Fibroblast of skin of right biceps (primary cell): Measurements from ENCODE around the gene IFI27L1.
A peak's percentile ranks its signal among the peaks of the same experiment; 100 is the strongest.

ENCODE experiments used
- DNase-seq: peaks from one replicate; pipeline ENCODE4 v3.0.0-alpha.2; 2013

The IFI27L1 gene

DNA sequence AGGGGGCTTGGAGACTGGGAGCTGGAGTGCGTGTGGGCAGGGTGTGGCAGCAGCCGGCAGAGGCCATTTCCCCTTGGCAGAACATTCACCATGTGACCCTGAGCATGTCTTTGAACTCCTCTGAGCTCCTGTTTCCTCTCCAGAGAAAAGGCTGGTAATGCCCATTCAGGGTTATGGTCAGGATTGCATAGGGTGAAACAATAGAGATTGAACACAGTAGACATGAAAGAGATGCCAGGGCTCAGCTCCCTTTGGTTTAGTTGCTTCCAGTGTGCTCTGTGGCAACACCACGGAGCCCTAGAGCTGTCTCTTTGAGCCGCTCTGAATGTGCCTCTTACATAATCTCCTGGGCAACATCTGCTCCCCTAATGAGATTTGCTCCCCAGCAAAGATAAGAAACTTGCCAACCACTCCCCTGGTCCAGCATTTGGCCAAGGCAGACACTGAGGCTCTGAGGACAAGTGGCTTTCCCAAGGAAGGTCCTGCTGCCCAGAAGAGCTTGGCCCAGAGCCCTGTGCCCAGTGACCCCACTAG, 34.0 kb downstream of the IFI27L1 start:
- DNase-seq, result no peak

DNA sequence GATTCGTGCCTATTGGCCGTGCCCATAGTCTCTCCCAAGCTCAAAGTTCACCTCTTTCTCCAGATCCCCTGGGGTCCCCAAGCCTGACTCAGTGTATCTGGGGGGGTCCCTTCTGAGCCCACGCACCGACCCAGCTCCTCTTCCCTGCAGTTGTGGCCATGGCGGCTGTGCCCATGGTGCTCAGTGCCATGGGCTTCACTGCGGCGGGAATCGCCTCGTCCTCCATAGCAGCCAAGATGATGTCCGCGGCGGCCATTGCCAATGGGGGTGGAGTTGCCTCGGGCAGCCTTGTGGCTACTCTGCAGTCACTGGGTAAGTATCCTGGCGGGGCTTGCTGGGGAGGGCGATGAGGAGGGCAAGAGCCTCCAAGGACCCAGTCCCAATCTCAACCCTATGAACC, 34.5 kb downstream of the IFI27L1 start:
- no peak for DNase-seq

DNA sequence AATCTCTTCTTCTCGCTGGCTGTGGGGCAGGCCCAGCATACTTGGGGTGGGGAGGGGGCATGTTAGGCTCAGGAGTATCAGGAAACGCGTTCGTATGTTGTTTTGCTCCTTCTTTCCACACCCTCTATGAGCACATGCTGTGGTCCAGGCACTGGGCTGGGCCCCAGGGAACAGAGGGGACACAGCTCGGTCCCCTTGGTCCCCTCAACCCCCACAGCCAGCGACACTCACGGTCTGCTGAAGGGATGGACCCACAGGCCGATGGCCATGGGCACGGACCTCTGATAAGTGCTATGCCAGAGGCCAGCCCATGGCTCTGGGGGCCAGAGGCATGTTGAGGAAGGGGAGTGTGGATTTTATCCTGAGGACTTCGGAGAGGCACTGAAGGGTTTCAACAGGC, 35.6 kb downstream of the IFI27L1 start:
- DNase-seq, result no peak

DNA sequence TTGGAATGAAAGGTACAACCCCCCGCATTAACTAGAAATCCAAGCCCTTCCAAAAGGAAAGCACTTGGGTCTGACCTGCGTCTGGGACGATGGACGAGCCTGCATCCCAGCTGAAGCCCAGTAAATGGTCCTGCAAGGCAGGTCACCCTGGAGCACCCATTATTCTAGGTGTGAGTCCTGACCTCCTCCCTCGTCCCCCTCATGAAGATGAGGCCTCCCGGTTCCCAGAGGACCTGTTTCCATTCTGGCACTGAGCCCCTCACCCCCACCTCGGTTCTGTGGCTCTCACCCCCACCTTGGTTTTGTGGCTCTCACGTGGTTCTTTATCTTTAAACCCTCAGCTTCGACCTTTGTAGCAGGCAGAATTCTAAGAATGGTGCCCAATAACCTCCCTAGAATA, 36.7 kb downstream of the IFI27L1 start:
- DNase-seq, result no peak

DNA sequence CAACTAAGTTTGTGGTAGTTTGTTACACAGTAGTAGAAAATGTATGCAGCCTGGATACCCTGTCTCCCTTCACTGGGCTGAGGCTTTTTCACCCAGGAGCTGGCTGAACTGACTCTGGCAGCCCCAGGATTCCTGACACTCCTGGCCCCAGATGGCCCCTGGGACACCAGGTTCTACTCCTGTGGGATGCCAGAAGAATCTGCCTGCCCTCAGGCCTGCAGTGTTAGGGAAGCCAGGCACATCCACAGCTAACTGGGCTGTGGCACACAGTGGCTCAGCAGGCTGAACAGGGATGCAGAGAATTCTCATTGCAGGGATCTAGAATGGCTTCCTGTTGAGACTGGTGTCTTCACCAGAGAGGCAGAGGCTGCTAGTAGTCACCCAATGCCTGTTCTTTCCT, 38.0 kb downstream of the IFI27L1 start:
- DNase-seq, result no peak

DNA sequence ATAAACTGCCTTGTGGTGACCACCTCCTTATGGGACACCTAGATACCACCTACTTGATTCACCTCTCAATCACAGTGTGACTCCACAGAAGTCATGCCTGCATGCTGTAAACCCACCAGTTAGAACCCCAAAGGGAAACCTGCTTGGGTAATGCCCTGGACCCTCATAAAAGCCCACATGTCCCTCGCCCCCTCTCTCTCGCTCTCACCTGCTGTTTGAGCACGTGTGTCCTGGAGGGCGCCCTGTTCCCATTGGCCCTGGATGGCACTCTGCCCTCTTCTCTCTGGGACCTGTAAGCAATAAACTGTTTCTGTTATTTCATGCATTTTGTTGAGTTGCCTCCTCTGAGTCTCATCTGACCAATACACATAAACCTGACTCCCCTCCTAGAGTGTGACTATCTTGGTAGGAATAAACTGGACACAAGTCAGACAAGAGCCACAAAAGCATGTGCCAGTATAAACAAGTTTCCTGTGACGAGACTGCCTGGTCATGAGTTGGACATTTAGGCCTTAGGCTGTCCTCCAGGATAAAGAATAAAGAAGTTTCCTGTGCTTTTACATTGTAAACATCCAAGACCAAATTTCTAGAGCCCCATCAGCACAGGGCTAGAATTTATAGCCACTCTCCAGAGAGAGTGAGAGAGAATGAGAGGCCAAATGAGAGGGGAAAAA, 39.7 kb downstream of the IFI27L1 start:
- peak; percentile 39 for DNase-seq

DNA sequence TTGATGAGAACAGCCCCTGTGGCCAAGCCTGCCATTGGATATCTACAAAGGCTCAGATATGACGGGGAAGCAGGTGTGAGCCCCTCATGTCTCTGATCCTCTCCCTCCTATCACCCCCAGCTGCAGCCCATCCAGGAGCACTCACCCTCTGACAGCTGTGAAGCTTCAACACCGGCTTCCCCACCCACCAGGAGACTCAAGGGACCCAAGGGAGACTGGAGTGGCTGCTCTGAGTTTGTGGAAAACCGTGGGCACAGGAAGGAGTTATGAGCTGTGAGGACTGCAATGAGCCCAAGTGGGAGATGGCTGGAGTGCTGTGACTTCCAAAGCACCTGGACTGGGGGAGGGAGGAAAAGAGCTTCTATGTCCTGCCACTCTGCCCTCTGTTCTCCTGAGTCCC, 40.4 kb downstream of the IFI27L1 start:
- no peak for DNase-seq

DNA sequence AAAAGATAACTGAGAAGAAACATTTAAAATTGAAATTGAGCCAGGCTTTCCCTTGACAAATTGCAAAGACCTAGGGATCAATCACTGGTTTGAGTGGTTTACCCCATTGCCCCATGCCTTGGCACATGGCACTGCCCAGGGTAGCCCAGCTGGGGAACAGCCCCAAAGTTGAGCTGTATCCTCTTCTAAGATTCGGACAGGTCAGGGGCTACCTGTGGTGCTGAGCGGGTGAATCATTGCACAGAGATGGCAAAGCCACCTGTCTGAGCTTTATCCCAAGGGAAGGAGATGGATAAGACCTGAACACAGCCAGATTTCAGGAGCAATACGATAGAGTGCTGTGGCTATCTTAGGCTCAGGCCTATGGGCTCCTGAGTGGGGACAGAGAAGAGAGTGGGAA, 41.3 kb downstream of the IFI27L1 start:
- no peak for DNase-seq

DNA sequence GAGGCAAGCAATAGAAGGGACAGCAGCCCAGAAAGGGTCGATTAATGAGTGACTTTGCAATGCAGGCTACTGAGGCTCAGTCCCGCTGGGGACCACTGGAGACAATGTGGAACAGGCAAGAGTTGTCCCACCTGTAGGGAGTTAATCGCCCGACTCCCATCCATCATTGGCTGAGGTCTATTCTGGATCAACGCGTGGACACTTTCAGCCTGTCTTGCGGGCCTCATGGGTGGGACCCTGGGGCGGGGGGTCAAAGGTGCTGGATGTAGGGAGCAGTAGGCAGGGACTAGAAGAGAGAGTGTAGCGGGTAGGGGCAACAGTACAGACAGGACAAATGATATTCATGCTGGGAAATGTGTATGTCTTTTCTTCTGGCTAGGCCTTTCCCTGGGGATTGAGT, 42.2 kb downstream of the IFI27L1 start:
- no peak for DNase-seq

DNA sequence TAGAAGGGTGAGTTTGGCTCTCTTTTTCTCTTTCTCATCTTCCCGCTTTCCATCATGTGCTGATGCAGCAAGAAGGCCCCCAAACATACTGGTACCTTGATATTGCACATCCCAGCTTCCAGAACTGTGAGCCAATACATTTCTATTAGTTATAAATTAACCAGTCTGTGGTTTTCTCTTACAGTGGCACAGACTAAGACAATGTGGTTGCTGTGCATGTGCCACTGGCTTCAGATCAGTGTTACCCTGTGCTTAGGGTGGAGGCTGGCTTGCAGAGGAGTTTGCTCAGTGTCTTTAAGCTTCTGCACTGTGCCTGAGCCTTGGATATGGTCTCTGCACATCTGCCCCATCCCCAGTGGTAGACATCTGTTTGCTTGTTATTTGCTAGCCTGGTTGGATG, 42.8 kb downstream of the IFI27L1 start:
- no peak for DNase-seq

DNA sequence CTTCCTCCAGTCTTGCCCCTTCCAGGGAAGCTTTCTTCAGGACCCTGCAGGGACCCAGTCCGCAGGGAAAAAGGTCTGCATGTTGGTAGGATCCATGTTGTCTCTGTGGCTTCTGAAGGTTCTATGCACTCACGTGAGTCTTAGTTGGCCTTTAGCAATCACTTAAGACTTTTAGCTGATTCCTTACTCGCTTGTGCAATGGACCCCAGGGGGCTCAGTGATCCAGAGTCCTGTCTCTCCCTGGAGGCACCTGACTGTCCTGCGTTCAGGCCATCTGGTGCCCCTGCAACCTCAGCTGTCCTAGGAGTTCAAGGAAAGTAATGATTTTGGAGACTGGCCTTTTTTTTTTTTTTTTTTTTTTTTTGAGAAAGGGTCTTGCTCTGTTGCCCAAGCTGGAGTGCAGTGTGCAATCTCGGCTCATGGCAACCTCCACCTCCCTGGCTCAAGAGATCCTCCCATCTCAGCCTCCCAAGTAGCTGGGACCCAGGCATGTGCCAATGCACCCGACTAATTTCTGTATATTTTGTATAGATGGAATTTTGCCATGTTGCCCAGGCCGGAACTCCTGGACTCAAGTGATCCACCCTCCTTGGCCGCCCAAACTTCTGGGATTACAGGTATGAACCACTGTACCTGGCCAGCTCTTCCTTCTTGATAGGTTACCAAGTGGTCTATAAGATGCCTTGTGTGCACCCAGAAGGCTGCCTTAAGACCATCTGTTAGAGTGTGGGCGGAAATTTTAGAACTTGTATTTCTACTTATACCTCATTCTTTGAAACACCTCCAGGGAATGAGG, 43.7 kb downstream of the IFI27L1 start:
- no peak for DNase-seq

DNA sequence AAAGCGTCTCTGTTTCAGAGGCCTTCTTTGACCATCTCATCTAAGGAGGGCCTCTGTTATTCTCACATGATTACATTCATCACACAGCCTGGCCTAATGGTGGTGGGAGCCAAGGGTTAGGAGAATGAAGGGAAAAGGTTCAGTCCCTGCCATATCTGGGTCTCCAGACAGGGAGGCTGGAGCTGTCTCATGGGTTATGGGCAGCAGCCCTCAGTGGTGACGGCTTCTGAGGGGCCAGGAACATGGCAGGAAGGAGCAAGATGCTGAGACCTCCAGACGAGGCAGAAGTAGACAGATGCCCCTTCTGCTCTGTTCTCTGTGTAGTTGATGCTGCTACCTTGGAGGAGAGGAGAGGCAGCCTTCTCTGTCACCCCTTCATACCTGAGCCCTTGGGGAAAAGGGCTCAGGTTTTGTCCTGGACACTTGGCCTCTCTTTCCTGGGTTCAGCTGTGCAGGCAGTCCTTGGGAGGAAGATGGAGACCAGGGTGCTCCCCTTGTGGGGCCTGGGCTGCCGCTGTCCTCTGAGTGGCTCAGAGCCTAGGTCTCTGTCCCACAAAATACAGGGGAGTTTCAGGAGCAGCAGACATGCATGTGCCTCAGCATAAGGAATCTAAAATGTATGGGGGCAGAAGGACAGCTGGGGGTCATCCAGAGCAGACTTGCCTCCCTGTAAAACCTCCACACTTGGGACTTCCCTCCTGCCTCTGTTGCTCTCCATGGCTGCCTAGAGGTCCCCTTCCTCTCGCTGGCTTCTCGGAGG, 44.7 kb downstream of the IFI27L1 start:
- no peak for DNase-seq

DNA sequence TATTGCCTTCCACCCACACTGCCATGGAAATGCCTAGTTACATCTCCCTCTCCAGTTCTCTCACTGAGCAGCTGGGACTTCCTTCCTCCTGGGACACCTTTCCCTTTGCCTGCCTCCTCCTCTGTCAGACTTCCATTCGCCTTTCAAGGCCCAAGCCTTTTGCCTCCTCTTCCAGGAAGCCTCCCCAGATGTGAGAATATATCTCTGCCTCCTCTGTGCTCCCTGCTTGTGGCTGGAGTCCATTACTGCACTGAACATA, 45.2 kb downstream of the IFI27L1 start:
- no peak for DNase-seq

DNA sequence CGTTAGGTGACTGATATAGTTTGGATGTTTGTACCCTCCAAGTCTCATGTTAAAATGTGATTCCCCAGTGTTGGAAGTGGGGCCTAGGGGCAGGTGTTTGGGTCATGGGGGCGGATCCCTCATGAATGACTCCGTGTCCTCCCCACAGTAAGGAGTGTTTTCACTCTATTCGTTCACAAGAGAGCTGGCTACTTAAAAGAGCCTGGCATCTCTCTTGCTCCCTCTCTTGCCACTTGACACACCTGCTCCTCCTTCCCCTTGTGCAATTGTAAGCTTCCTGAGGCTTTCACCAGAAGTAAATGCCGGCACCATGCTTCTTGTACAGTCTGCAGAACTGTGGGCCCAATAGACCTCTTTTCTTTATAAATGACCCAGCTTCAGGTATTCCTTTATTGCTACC, 45.7 kb downstream of the IFI27L1 start:
- no peak for DNase-seq

DNA sequence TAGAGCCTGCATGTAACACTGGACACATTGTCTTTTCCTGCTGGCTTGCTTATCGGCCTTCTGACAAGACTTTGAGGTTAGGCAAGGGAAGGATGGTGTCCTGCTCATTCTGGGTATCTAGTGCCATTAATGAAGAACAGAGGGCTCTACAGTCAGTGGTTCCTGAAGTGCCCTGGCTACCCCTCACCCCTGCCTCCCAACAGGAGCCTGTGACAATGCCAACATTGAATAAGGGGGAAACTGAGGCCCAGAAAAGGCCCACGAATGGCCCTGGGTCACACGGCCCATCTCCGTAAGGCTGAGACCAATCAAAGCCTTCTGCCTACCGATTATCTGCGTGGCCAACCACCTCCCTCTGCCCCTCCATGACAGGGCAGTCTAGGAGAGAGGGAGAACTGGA, 46.2 kb downstream of the IFI27L1 start:
- DNase-seq, result no peak

DNA sequence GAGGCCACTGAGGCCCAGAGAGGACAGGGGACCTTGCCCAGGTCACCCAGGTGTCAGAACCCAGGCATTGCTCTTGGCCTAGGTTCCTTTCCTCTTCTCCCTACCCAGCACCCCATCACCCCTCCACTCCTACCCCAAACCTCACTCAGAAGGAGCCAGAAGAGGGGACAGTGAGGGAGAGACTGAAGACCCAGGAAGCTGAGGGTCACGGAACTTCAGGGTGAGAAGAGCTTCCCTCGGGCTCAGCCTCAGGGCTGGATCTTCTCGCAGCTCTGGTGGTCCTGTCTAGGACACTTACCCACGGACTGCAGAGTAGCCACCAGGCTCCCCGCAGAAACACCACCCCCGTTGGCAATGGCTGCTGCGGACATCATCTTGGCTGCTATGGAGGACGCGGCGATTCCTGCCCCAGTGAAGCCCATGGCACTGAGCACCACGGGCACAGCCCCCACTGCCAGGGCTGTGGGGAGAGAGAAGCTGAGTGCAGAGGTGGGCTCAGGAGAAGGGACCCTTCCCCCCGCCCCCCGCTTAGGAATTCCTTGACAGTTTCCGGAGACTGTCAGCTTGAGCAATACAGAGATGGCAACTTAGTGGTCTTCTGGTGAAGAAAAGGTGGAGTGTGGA, 47.2 kb downstream of the IFI27L1 start:
- no peak for DNase-seq

DNA sequence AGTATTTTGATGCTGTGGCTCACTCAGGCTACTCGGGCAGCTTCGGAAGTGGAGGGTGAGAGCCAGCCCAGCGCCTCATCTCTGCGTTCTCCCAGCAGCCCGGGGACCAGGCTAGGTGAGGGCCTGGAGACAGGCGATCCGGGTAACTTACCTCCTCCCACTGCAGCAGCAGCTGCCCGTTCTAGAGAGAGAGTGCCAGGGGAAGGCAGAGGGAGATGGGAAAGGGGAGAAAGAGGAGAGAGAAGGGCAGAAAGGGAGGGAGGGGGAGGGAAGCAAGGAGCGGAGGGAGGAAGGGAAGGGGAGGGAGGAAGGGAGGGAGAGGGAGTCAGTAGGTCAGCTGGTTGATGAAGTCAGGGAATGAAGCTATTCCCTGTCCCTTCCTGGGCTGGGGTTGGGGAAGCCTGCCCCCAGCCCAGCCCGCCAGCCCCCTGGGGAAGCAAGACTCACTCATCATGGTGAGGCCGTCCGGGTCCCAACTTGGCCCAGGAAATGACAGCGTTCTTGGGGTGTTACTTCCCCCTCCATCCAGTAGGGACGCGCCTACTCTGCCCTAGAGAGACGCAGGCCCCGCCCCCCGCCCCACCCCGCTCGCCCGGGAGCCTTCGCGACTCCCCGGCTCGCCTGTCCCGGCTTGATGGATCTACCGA, 48.1 kb downstream of the IFI27L1 start, which contains the start of gene IFI27L2:
Gene IFI27L2 (minus strand): TSS at position 494 of the 647 bp plus-strand sequence. CDS start 40 bp downstream, at position 454.
- DNase-seq, result peak; percentile 87

DNA sequence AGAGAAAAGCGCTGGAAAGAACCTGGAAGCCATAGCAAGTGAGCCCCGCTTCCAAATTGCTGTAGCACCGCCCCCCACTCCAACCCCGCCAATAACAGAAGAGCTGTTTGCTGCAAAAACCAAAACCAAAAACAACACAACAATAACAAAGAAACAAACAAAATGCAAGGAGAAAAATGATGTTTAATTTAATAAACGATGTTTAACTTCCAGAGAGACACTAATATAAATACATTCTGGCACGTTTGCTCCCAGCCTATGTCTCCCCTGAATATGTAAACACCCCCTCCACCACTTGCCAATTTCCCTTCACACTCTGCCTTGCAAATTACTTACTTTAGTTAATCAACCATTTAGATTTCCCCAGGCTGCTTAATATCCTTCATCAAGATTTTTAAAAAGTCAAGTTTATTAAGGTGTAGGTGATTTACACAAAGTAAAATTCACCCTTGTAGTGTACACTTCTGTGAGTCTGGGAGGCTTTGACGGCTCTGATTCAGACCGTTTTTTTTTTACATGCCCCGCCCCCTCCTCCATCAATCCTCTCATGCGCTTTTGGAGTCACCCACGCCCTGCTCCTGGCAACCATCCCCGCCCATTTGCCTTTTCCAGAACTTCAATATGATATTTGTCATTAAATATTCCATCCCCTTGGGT, 48.8 kb downstream of the IFI27L1 start:
- DNase-seq, result peak; percentile 57

DNA sequence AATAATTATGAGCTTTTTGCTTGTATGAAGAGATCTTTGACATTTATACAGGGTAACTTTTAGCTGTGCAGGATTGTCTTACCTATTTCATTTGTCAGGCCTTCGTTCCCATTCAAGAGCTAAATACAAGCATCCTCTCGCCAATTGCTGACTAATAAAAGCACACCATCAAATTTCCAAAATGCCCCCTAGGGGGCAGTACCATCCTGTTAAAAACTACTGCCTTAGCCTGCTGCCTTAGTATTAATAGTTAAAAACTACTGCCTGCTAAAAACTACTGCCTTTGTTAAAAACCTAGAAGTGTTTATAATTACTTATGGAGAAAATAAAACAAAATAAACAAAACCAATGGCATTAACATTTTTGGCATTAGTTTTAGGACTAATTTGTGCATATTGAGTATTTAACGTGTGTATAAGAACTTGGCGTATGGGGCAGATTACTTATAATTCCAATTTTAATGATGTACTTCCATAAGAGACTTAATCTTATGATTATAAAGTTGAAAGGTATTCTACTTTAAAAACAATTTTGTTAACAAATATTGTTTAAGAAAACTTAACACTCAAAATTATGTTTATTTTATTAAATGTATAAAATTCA, 51.3 kb downstream of the IFI27L1 start:
- peak; percentile 66 for DNase-seq

DNA sequence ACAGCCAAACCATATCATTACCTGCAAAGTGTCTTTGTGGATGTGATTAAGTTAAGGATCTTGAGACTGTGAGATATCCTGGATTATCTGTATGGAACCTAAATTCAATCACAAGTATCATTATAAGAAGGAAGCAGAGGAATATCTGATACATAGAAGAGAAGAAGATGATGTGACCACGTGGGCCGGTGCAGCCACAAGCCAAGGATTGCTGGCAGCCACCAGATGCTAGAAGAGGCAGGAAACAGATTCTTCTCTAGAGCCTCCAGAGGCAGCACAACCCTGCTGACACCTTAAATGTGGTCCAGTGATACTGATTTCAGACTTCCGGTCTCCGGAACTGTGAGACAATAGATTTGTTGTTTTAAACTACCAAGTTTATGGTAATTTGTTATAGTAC, 54.4 kb downstream of the IFI27L1 start:
- no peak for DNase-seq

DNA sequence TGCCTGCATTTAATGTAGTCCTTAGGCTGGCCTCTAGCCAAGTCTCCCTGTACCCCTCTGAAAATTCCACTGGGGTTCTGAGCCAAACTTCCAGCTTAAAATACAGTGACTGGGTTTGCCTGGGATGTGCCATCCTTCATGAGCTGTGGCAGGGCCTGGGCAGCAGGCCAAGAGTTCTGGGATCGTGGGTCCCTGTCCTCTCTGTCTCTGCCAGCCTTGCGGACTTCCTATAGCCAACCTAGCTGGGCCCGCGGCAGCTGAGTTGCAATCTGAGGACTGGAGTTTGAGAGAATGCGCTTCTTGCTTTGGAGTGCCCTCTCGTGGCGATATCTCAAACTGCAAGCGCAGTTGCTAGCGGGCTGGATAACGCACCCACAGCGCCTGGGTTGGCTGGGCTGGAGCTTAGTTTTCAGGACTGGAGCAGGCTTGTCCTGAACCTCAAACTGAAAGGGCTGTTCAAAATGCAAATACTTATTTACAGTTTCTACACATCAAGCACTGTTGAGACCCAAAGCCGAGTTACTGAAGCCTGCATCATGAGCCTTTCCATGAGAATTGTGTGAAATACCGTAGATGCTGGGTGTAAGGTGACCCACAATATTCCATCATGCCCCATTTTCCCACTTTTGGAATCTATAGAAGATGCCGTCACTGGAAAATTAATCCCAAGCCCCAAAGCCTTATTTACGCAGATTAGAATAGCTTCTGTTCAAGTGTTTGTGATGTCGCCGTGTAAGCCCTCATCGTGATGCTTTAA, 55.6 kb downstream of the IFI27L1 start:
- DNase-seq, result peak; percentile 76
